ENCODE results near the gene TOR1A.

TOR1A gene

DNA sequence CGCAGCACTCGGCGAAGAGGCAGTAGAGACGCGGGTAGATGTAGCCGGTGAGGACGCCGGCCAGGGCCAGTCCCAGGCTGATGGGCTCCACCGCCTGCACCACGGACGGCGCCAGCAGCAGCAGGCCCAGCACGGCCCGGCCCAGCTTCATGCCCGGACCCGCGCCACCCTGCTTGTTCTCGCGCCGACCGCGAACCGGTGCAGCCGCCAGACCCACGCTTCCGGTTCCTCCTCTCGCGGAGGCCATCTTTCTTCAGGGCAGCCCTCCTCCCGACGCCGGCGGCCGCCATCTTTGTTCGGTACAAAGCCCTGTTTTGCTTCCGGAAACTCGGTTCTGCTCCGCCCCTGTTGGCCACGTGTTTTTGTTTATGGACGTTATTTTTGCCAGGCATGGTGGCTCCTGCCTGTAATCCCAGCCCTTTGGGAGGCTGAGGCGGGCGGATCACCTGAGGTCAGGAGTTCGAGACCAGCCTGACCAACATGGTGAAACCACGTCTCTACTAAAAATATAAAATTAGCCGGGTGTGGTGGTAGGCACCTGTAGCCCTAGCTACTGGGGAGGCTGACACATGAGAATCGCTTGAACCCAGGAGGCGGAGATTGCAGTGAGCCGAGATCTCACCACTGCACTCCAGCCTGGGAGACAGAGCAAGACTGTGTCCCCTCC is at the start of gene TOR1A:
Gene TOR1A, minus strand, starts transcription at position 202 of the 667 bp plus-strand sequence. Its CDS starts 51 bp downstream, at position 151.
- peak within 1 kb of the TSS; percentile 77 for H3K9ac ChIP-seq (ENCODE audit: low read depth, low read length, poor library complexity, severe bottlenecking)
- H3K9me3 ChIP-seq (ENCODE audit: insufficient read depth, low read depth, low read length): no peaks in the 10 kb centered on the region
- H3K4me1 ChIP-seq (ENCODE audit: insufficient read depth, low read length, poor library complexity, severe bottlenecking): peaks cover 5% of the 10 kb centered on the region
- H3K9me2 ChIP-seq (replicated peaks; ENCODE audit: low read depth, low read length): no peaks in the 10 kb centered on the region
- peaks cover 20% of the 10 kb centered on the region for H3K79me2 ChIP-seq (ENCODE audit: insufficient read depth, low read length)
- H3K27me3 ChIP-seq (ENCODE audit: insufficient read depth, low read length, poor library complexity, severe bottlenecking): no peaks in the 10 kb centered on the region
- no peak for TF ChIP-seq EZH2phosphoT487 (IDR thresholded peaks at IDR 0.05; ENCODE audit: borderline replicate concordance)
- TF ChIP-seq, protein P1, sequence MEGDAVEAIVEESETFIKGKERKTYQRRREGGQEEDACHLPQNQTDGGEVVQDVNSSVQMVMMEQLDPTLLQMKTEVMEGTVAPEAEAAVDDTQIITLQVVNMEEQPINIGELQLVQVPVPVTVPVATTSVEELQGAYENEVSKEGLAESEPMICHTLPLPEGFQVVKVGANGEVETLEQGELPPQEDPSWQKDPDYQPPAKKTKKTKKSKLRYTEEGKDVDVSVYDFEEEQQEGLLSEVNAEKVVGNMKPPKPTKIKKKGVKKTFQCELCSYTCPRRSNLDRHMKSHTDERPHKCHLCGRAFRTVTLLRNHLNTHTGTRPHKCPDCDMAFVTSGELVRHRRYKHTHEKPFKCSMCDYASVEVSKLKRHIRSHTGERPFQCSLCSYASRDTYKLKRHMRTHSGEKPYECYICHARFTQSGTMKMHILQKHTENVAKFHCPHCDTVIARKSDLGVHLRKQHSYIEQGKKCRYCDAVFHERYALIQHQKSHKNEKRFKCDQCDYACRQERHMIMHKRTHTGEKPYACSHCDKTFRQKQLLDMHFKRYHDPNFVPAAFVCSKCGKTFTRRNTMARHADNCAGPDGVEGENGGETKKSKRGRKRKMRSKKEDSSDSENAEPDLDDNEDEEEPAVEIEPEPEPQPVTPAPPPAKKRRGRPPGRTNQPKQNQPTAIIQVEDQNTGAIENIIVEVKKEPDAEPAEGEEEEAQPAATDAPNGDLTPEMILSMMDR (conservative IDR thresholded peaks at IDR 0.05; ENCODE audit: low read length): no peak
- no peak within 1 kb of the TSS; the same call in 1 of the 2 replicates for H2AFZ ChIP-seq (ENCODE audit: low read length)
- peaks cover 5% of the 10 kb centered on the region for H4K20me1 ChIP-seq (ENCODE audit: insufficient read depth, low read length, poor library complexity, severe bottlenecking)
- H3K36me3 ChIP-seq (ENCODE audit: insufficient read depth, low read length): no peaks in the 10 kb centered on the region; the same call in 1 of the 2 replicates
- H3K4me3 ChIP-seq (ENCODE audit: low read length, poor library complexity, severe bottlenecking): peak within 1 kb of the TSS; percentile 75
- H3F3A ChIP-seq (ENCODE audit: low read depth): no peaks in the 10 kb centered on the region
- peak within 1 kb of the TSS; percentile 74 for H3K4me2 ChIP-seq (ENCODE audit: low read depth, low read length, poor library complexity, severe bottlenecking)

- Histone ChIP-seq H2AFZ (ENCODE audit: low read length) (no peak overlapping the region), H3K9me2 (replicated peaks; ENCODE audit: low read depth, low read length) (no peaks in the 10 kb centered on the region), H3K4me3 (ENCODE audit: low read length, poor library complexity, severe bottlenecking) (no peak overlapping the region), H3K4me1 (ENCODE audit: insufficient read depth, low read length, poor library complexity, severe bottlenecking) (peaks cover 11% of the 10 kb centered on the region), H3K9ac (ENCODE audit: low read depth, low read length, poor library complexity, severe bottlenecking) (no peak overlapping the region), H3K4me2 (ENCODE audit: low read depth, low read length, poor library complexity, severe bottlenecking) (no peak overlapping the region), H3F3A (ENCODE audit: low read depth) (no peaks in the 10 kb centered on the region), H3K79me2 (ENCODE audit: insufficient read depth, low read length) (no peaks in the 10 kb centered on the region), H3K9me3 (ENCODE audit: insufficient read depth, low read depth, low read length) (no peaks in the 10 kb centered on the region), H3K36me3 (ENCODE audit: insufficient read depth, low read length) (peaks cover 6% of the 10 kb centered on the region; the same call in 1 of the 2 replicates), H3K27me3 (ENCODE audit: insufficient read depth, low read length, poor library complexity, severe bottlenecking) (no peaks in the 10 kb centered on the region), H4K20me1 (ENCODE audit: insufficient read depth, low read length, poor library complexity, severe bottlenecking) (no peaks in the 10 kb centered on the region)
- TF ChIP-seq, protein P1 (conservative IDR thresholded peaks at IDR 0.05; ENCODE audit: low read length): no peak
Observed at GRCh38 chr9:129871046-129871445, 47.1 kb upstream of the TOR1A start.

DNA sequence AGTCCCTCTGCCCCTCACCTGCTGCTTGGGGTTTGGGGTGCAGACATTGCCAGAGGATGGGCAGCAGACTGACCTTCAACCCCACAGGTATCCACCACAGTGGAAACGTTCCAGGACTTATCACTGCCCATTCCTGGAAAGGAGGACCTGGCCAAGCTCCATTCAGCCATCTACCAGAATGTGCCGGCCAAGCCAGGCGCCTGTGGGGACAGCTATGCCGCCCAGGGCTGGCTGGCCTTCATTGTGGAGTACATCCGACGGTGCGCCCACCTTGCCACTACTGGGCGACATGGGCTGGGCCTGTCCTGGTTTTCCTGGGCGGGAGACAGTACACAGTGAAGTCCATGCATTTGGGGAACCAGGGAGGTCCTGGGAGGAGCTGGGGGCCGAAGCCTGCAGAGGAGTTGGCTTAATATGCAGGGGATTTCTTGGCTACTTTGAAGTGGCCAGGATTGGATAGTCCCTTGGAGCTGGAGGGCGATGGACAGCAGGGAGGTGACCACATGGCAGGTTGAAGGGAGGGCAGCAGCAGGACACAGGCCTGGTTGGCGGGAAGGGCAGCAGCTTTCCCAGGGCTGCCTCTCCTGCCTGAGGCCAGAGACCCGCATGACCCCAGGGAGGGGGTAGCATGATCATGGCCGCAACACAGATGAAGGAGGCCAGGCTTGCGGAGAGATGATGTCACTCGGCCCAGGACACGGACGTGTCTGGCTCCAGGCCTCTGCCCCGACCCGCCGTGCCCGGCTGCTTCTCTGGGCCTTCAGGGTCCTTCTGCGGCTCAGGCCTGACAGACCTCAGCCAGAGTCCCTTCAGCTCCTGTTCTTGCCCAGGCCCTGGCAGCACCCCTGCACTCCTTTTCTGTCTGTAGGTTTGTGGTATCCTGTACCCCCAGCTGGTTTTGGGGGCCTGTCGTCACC is 45.9 kb upstream of the TOR1A start:
- Histone ChIP-seq H3K27me3 (ENCODE audit: insufficient read depth, low read length, poor library complexity, severe bottlenecking) (no peaks in the 10 kb centered on the region), H4K20me1 (ENCODE audit: insufficient read depth, low read length, poor library complexity, severe bottlenecking) (no peaks in the 10 kb centered on the region), H3K4me1 (ENCODE audit: insufficient read depth, low read length, poor library complexity, severe bottlenecking) (peaks cover 22% of the 10 kb centered on the region), H3K4me2 (ENCODE audit: low read depth, low read length, poor library complexity, severe bottlenecking) (no peak overlapping the region), H3K4me3 (ENCODE audit: low read length, poor library complexity, severe bottlenecking) (no peak overlapping the region), H3K9ac (ENCODE audit: low read depth, low read length, poor library complexity, severe bottlenecking) (no peak overlapping the region), H3F3A (ENCODE audit: low read depth) (no peaks in the 10 kb centered on the region), H3K9me3 (ENCODE audit: insufficient read depth, low read depth, low read length) (no peaks in the 10 kb centered on the region), H3K36me3 (ENCODE audit: insufficient read depth, low read length) (peaks cover 5% of the 10 kb centered on the region; the same call in 1 of the 2 replicates), H3K79me2 (ENCODE audit: insufficient read depth, low read length) (no peaks in the 10 kb centered on the region), H2AFZ (ENCODE audit: low read length) (no peak overlapping the region), H3K9me2 (replicated peaks; ENCODE audit: low read depth, low read length) (no peaks in the 10 kb centered on the region)
- TF ChIP-seq EZH2phosphoT487 (IDR thresholded peaks at IDR 0.05; ENCODE audit: borderline replicate concordance): no peak
- TF ChIP-seq, protein P1 (conservative IDR thresholded peaks at IDR 0.05; ENCODE audit: low read length): no peak
